Measurements from ENCODE around the gene CAB39. TPM values are rescaled to one million over a fixed set of nuclear protein-coding genes. Genes with fewer than 3 reads are reported as not detected.
A peak's percentile ranks its signal among the peaks of the same experiment; 100 is the strongest.

CAB39 gene
- total RNA-seq, 1 donor from 2014 or later = 96.3 TPM

GRCh38 chr2:230735884-230736283 lies 23.2 kb downstream of the CAB39 start:
- DNase-seq (ENCODE audit: low read depth) = no peak
- H3K4me3 ChIP-seq (ENCODE audit: low read depth, low read length) = no peak overlapping the region
- TF ChIP-seq CTCF (conservative IDR thresholded peaks at IDR 0.05; ENCODE audit: low read depth, low read length) = no peak

GRCh38 chr2:230737300-230737699 lies 24.7 kb downstream of the CAB39 start:
- H3K4me3 ChIP-seq (ENCODE audit: low read depth, low read length) = no peak overlapping the region
- DNase-seq (ENCODE audit: low read depth) = no peak
- no peak for TF ChIP-seq CTCF (conservative IDR thresholded peaks at IDR 0.05; ENCODE audit: low read depth, low read length)

GRCh38 chr2:230737791-230738226 lies 25.2 kb downstream of the CAB39 start:
- no peak for TF ChIP-seq CTCF (conservative IDR thresholded peaks at IDR 0.05; ENCODE audit: low read depth, low read length)
- DNase-seq (ENCODE audit: low read depth) = peak; percentile 60
- H3K4me3 ChIP-seq (ENCODE audit: low read depth, low read length) = no peak overlapping the region

GRCh38 chr2:230738391-230738811 lies 25.8 kb downstream of the CAB39 start:
- TF ChIP-seq CTCF (conservative IDR thresholded peaks at IDR 0.05; ENCODE audit: low read depth, low read length) = no peak
- H3K4me3 ChIP-seq (ENCODE audit: low read depth, low read length) = no peak overlapping the region
- DNase-seq (ENCODE audit: low read depth) = no peak

- no peak for DNase-seq (ENCODE audit: low read depth)
- H3K4me3 ChIP-seq (ENCODE audit: low read depth, low read length) = no peak overlapping the region
- no peak for TF ChIP-seq CTCF (conservative IDR thresholded peaks at IDR 0.05; ENCODE audit: low read depth, low read length)
Observed at GRCh38 chr2:230738924-230739323, 26.3 kb downstream of the CAB39 start.

- TF ChIP-seq CTCF (conservative IDR thresholded peaks at IDR 0.05; ENCODE audit: low read depth, low read length) = no peak
- H3K4me3 ChIP-seq (ENCODE audit: low read depth, low read length) = no peak overlapping the region
- DNase-seq (ENCODE audit: low read depth) = no peak
Observed at GRCh38 chr2:230739961-230740360, 27.3 kb downstream of the CAB39 start.

GRCh38 chr2:230742781-230743180 lies 30.1 kb downstream of the CAB39 start:
- H3K4me3 ChIP-seq (ENCODE audit: low read depth, low read length) = no peak overlapping the region
- no peak for DNase-seq (ENCODE audit: low read depth)
- TF ChIP-seq CTCF (conservative IDR thresholded peaks at IDR 0.05; ENCODE audit: low read depth, low read length) = no peak
